NCI-H1694 treated with DMSO at 0.1 percent for 48 hours (cell line): Measurements from ENCODE around the gene SPATA46.
"Not testable (repeated sequence)": the region's sequence is repeated elsewhere in the genome, so short reads cannot be mapped to it uniquely, and the experiment has no call there.

Experiments used
- DNase-seq: peaks from one replicate; lab custom pipeline; 2025; lab: John Stamatoyannopoulos, UW

The SPATA46 gene

DNA sequence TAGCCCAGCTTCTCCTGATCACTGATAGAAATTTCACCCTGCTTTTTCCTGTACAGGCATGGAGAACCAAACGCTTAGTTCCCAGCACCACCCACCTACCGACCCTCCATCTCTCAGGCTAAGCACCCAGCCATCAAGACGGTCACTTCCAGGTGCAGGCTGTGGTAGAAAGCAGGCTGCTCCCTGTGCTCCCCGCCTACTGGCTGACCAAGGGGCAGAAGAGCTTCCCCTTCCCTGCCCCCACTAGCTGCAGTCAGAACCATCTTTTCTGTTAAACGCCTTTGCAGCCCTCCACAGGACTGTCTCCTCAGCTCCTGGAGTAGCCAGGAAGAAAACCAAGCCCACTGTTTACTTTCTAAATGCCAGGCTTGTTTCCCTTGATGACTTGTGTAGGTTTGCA, 23.0 kb downstream of the SPATA46 start:
- no peak for DNase-seq

DNA sequence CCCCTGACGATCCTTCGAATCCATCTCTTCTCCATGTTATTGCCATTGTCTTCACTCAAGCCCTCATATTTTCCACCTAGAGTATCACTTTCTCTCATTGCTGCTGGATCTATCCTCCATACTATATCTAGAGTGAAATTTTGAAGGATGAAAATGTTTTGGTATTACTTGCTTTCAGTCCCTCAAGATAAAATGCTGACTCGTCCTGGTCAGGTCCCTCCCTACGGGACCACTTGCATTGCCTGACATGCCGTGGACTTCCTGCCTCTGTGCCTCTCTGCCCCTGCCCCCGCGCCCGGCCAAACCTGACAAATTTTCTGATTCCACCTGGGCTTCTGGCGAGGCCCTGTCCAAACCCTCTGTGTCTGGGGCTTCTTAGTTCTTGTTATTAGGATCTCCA, 23.6 kb downstream of the SPATA46 start:
- DNase-seq: no peak

DNA sequence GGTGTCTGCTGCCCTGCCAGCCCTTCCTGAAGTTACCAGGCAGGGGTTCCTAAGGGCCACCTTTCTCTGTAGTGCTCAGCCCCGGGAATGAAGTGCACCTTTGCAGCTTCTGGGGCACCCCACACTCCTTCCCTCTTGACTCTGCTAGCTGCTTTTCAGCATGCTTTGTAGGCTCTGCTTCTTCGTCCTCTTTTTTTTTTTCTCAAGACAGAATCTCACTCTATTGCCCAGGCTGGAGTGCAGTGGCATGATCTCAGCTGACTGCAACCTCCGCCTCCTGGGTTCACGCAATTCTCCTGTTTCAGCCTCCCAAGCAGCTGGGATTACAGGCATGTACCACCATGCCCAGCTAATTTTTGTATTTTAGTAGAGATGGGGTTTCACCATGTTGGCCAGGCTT, 24.8 kb downstream of the SPATA46 start:
- DNase-seq: not testable (repeated sequence)

DNA sequence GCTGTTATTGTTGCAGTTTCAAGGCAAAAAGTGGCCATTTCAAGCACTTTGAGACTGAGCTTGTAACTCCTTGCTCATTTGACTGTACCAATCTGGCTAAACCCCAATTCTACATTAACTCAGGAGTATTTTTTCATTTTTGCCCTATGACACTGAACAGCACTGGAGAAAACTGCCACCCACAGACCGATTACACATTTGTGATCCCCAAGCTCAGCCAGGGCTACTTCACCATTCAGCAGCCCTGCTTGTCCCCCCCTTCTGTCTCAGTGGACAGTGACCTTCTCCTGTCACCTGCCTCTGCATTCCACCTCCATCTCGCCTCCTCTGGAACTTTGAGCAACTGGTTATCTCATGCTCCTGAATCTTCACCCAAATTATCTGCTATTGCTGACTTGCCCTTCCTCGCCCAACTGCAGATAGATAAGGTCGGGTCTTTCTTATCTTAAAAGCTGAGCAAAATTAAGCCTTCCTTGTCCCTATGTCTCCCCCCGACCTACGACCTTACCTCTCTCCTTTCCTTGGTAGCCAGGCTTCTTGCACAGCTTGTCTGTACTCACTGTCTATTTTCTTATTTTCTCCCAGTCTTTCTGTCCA, 25.3 kb downstream of the SPATA46 start:
- no peak for DNase-seq

DNA sequence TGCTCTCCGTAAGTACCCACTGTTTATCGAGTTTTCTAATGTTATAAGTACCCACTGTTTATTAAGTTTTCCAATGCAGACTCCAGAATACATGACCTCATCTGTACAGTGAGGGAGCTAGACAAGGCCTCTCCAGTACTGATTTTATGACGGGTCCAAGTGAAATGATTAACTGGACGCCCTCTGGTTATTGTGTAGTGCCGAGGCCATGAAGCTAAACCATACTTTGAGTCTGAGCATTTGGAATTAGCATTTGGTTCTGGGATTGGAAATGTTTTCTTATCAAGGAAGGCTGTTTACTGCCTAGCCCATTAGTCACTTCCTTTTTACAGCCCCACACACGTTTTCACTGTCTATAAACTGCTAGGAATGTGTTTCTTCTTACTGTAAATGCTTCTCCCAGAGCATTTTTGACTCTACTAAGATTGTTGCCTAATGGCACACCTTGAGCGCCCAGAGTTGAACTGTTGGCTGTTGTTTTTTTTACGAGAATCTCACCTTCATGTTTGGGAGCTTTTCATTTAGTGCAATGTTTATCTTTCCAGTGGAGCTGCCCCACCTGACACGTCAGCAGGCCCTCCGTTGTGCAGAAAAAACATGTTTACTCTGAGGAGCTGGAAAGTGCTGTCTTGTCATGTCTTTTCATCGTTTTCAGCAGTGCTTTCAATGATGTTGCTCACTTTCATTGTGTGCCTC, 26.9 kb downstream of the SPATA46 start:
- no peak for DNase-seq

DNA sequence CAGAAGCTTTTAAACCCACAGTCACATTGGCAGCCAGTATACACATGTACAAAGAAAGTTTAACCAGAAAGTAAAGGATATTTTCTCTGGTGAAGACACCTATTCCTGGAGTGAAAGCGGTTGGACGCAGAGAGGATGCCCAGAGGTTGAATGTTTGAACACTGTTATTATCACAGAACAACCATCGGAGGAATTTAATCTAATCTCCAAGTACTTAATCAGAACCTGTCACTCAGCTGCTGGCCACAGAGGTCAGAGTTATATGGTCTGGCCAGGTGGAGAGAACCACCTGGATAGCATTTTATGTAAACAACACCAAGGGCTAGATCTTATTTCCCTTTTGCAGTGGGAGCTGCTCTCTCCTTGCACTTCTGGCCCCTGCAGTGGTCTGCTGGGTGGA, 29.4 kb downstream of the SPATA46 start:
- DNase-seq: no peak

DNA sequence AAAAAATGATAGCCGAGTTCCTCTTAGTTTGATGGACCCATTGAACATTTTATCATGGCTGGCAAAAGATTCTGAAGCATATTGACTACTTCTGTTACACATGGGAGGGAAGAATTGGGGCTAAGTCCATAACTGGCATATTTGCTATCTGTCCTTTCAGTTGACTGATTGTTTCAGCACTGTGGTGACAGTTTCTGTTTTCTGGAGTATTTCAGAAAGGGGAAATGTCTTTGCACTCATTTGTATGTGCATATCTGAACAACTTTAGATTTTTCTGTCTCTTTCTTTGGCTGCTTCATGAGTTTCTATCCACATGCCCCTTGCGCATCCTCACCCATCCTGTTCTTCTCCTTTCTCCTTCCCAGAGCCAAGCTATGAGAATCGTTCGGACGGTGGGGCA, 33.2 kb downstream of the SPATA46 start:
- DNase-seq: no peak

DNA sequence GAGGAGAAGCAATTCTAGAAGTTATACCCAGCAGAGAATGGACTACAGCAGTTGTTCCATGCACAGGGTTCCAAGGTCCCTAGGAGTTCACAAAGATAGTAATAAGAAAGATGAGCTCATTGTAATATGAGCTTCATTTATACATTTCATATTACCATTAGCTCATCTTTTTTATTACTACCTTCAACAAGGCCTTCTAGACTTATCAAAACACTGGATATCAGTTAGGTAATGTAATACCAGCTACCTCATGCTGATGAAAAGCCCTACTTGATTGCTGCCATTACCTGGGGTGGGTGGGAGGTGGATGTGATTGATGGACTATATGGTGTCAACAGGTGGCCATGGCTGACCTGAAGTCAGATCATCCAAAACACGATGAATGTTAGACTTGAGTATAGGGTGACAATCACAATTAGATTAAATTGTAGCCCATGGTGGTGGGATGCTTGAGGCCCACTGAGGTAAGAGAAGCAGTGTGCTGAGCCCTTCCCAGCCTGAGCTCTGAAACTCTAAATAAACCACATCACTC, 34.1 kb downstream of the SPATA46 start:
- no peak for DNase-seq

DNA sequence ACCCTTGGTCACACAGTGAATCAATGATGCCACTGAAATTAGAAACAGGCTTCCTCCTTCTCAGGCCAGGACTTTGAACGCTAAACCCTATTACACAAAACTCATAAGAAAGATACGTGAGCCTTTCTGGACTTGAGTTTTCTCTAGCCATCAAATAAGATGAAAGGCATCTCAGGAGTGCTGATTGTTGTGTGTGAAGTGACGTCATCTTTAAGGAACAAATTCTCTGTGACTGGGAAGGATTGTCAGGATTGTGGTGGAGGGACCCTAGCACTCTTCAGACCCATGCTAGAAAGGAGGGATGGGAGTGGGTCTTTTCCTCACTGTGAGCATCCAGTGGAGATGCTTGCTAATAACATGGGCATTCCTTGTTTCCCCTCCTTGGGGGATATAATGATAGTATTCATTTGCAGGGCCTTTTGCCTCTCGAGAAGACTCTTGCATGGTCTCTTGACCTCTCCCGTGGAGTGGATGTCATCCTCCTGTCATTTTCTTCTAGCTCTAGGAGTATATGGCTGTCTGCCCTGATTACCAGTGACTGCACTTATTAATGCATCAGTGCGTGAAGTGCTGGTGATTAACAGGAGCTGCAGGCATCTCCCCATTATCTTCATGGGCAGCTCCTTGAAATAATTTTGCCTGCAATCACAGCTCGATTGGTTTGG, 39.9 kb downstream of the SPATA46 start:
- DNase-seq: no peak

DNA sequence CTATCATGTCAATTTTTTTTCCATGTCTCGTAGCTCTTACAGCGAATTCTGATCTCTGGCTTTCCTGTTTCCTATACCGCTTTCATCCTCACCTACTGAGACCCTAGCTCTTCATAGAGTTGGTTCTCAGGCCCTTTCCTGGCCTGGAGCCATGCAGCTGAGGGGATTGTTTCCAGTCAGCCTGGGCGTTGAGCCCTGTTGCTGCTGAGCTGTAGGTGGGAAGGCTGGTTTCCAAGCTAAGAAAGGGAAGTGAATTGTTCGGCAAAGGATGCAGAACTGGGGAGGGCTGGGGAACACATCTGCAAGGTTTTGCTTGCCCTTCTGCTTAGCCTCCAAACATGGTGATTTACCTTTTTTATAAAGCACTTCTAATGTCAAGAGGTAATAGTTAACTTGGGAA, 41.5 kb downstream of the SPATA46 start:
- DNase-seq: no peak

DNA sequence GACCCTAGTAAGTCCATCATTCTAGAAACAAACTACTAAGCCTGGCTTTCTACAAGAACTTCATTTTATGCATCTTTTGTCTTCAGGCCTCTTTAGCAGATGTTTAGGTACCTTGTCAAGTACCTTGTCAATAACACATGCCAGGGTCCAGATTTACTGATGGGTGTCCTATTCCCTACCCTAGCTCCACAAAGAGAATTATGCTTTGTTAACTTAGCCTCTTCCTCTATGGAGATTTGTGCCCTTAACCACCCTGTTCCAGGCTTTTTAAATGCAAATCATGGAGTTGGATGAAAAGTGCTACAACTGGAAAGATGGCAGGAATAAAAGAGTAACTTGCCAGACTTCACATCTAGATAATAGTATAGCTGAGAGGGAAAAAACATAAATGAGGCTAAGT, 42.7 kb downstream of the SPATA46 start:
- DNase-seq: no peak

DNA sequence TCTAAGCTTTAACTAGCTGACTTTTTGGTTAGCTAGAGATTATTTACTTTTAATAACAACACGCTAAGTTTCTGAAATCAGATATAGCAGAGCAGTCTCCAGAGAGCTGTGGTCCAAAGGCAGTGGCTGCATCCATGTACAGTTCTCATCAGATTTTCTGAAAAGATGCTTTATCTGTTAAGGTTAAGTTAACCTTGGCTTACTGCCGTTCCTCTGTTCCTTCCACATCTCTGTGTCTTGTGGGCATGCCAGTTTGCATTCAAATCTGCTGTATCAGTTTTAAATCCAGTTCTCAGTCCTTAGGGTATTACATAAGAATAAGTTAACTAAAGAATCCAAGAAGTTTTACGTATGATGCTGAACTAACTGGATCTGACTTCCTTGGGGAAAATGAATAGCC, 46.8 kb downstream of the SPATA46 start:
- DNase-seq: no peak

DNA sequence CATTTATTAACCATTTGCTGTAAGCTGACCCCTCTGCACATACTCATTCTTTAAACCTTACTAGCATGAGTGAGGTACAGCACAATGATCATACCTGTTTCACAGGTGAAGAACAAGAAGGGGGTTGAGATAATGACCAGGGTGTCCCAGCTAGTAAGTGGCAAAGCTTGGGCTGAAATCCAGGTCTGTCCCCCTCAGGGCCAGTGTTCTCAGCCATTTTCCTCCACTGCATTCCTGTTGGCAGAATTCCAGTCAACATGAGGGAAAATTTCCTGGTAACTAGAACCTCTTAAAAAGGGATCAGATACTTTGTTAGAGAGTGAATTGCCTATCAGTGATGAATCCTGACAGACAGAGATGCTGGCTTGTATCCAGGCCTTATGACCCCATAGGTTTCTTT, 48.1 kb downstream of the SPATA46 start:
- DNase-seq: no peak

DNA sequence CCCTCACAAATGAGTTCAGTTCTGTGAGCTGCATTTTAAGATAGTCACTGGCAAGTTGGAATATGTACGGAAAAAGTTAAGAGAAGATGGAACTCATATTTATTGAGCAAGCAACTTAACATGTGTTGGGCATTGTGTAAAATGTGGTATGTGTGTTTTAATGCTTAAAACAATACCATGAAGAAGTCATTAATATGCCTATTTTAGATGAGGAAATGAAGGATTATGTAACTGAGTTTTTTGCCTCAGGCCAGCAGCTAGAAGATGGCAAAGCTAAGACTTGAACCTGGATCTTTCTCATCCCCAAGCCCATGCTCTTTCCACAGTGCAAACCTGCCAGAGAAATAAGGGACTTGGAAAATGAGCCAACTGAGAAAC, 48.9 kb downstream of the SPATA46 start:
- DNase-seq: no peak

DNA sequence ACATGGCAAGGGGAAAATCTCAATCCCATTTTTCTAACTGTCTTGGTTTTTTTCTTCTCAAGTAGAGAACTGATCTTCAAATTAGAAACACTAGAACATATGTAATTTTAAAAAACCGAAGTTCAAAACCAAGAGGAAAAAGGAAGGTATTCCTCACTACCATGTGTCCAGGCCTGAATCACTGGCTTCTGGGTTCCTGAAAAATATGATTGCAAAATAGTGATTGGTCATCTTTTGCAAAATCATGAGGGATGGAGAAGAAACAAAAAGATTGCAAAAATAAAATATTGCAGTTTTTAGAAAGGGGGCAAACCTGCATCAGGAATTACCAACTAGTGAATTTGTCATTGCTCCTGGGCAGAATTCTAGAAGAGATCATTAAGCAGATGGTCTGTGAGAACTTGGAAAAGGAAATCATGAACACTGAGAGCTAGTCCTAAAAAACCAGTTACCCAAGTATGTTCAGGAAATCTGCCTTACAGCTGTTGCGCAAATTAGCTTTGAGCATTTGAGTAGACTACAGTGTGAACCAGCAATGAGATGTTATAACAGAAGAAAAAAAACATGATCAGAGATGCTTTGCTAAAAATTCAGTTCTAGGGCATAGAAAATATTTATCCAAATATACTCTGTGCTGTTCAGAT, 49.4 kb downstream of the SPATA46 start:
- DNase-seq: no peak

DNA sequence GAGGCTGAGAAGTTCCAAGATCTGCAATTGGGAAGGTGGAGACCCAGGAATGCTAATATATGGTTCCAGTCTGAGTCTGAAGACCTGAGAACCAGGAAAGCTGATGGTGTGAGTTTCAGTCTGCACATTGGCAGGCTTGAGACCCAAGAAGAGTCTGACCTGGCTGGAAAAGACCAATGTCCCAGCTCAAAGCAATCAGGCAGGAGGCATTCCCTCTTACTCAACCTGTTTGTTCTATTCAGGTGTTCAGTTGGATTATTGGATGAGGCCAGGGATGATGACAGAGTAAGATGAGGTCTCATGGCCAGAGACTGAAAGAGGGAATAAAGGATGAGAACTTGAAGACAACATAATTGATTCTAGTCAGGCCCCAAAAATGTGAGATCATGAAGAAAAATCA, 50.1 kb downstream of the SPATA46 start:
- no peak for DNase-seq

DNA sequence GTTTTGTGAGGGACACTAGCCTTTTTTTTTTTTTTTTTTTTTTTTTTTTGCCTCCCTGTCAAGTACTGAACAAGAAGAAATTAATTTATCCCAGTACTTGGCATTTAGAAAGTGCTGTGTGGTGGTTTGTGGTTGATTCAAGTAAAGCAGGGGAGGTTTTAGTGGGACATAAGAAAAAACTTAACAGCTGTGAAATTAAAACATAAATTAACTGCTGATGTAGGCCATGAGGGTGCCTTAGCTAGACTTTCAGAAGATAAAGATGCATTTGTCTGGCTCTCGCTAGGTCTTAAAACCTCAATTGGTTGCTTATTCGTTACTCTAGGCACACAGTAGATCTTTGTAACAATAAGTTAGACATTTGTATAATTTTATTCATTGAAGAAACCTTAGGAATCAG, 52.3 kb downstream of the SPATA46 start:
- no peak for DNase-seq
